Measurements from ENCODE around the gene UBE2U. TPM values are rescaled to one million over a fixed set of nuclear protein-coding genes. Genes with fewer than 3 reads are reported as not detected.

Gene UBE2U
- total and polyA plus RNA-seq, 2 experiments from 2014 or later = not detected

DNA sequence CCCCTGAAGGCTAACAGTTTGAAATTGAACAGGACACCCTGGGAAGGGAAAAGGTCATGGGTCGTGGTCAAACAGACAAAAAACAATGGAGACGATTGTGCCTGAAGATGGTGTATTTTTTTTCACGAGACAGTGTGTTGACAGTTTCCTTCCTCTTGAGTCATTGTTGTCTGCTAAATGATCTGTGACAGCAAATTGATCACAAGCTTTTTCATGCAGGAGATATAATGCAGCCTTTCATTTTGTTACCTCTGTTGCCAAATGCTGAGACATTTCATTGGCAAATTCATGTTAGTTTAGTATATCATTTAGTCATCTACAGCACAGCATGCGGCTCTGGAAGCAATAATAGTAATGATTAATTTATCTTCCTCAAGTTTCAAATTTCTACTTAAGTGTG is 27.7 kb downstream of the UBE2U start:
- no peak overlapping the region for H2AFZ ChIP-seq
- no peak for ATAC-seq
- no peak overlapping the region for H3K4me2 ChIP-seq
- H3K27me3 Mint-ChIP-seq (ENCODE audit: insufficient read depth, low read depth, poor library complexity) = no peaks in the 10 kb centered on the region
- no peaks in the 10 kb centered on the region for H3F3A ChIP-seq (replicated peaks; ENCODE audit: low read depth)
- no peaks in the 10 kb centered on the region for H3K9me3 Mint-ChIP-seq
- DNase-seq (ENCODE audit: low spot score) = no peak
- no peaks in the 10 kb centered on the region for H3K27me3 ChIP-seq (ENCODE audit: insufficient read depth)
- no peaks in the 10 kb centered on the region for H3K79me2 ChIP-seq (replicated peaks; ENCODE audit: insufficient read depth)
- H3K4me3 ChIP-seq = no peak overlapping the region
- no peaks in the 10 kb centered on the region for H3K4me1 ChIP-seq (ENCODE audit: insufficient read depth)
- no peaks in the 10 kb centered on the region for H3K36me3 ChIP-seq (ENCODE audit: insufficient read depth)
- peaks cover 3% of the 10 kb centered on the region; the same call in 2 of the 3 replicates for H3K4me1 Mint-ChIP-seq
- no peak for TF ChIP-seq REST (IDR thresholded peaks at IDR 0.05; ENCODE audit: unreplicated experiment)
- TF ChIP-seq CREB1 (CRISPR knock-in tag; IDR thresholded peaks at IDR 0.05; ENCODE audit: low read depth) = no peak
- no peak for TF ChIP-seq POLR2AphosphoS5 (IDR thresholded peaks at IDR 0.05; ENCODE audit: low read depth)
- TF ChIP-seq JUNB (IDR thresholded peaks at IDR 0.05; ENCODE audit: unreplicated experiment) = no peak
- TF ChIP-seq ZNF114 (CRISPR knock-in tag; IDR thresholded peaks at IDR 0.05) = no peak
- TF ChIP-seq, protein P1, sequence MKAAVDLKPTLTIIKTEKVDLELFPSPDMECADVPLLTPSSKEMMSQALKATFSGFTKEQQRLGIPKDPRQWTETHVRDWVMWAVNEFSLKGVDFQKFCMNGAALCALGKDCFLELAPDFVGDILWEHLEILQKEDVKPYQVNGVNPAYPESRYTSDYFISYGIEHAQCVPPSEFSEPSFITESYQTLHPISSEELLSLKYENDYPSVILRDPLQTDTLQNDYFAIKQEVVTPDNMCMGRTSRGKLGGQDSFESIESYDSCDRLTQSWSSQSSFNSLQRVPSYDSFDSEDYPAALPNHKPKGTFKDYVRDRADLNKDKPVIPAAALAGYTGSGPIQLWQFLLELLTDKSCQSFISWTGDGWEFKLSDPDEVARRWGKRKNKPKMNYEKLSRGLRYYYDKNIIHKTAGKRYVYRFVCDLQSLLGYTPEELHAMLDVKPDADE (IDR thresholded peaks at IDR 0.05) = no peak
- TF ChIP-seq NANOG (IDR thresholded peaks at IDR 0.05; ENCODE audit: borderline replicate concordance) = no peak
- no peak for TF ChIP-seq ZNF462 (CRISPR knock-in tag; IDR thresholded peaks at IDR 0.05)
- no peak for TF ChIP-seq EZH2phosphoT487 (IDR thresholded peaks at IDR 0.05; ENCODE audit: unreplicated experiment)
- no peak for TF ChIP-seq STAT1 (IDR thresholded peaks at IDR 0.05; ENCODE audit: unreplicated experiment)
- TF ChIP-seq, protein P2, sequence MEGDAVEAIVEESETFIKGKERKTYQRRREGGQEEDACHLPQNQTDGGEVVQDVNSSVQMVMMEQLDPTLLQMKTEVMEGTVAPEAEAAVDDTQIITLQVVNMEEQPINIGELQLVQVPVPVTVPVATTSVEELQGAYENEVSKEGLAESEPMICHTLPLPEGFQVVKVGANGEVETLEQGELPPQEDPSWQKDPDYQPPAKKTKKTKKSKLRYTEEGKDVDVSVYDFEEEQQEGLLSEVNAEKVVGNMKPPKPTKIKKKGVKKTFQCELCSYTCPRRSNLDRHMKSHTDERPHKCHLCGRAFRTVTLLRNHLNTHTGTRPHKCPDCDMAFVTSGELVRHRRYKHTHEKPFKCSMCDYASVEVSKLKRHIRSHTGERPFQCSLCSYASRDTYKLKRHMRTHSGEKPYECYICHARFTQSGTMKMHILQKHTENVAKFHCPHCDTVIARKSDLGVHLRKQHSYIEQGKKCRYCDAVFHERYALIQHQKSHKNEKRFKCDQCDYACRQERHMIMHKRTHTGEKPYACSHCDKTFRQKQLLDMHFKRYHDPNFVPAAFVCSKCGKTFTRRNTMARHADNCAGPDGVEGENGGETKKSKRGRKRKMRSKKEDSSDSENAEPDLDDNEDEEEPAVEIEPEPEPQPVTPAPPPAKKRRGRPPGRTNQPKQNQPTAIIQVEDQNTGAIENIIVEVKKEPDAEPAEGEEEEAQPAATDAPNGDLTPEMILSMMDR (conservative IDR thresholded peaks at IDR 0.05; ENCODE audit: low read depth in 2 of 2) = no peak
- no peak for TF ChIP-seq EZH2 (IDR thresholded peaks at IDR 0.05; ENCODE audit: low read depth, unreplicated experiment)
- no peak for TF ChIP-seq ZNF331 (CRISPR knock-in tag; IDR thresholded peaks at IDR 0.05; ENCODE audit: low read depth)
- H3K36me3 Mint-ChIP-seq (ENCODE audit: low read depth) = no peaks in the 10 kb centered on the region
- H3K27ac ChIP-seq (ENCODE audit: low read depth) = no peak overlapping the region
- H3K27ac Mint-ChIP-seq = no peak overlapping the region
- no peaks in the 10 kb centered on the region for H3K9me2 ChIP-seq (ENCODE audit: insufficient read depth)
- no peak overlapping the region for H3K4me3 Mint-ChIP-seq
- H4K20me1 ChIP-seq (replicated peaks; ENCODE audit: insufficient read depth) = no peaks in the 10 kb centered on the region

All from GM23338 (cell line).